SU-DHL-6 (cell line): ENCODE measurements around the gene DNAJB14.

Experiments
- CTCF ChIP-seq: fragments of 200-600 bp; sonication (generic); IDR thresholded peaks from one replicate; pipeline ENCODE4 v1.5.1; 2017; ENCODE audit warnings: antibody characterized with exemption, mild to moderate bottlenecking, low read length, moderate library complexity; ENCODE audit not compliant: insufficient read depth, poor library complexity, severe bottlenecking
- EZH2phosphoT487 ChIP-seq: fragments of 200-600 bp; sonication (generic), shearing (Covaris generic); conservative IDR thresholded peaks from 2 replicates; pipeline ENCODE4 v1.6.1; 2018; ENCODE audit warnings: mild to moderate bottlenecking, antibody characterized with exemption, low read length, moderate library complexity, mixed read lengths

GRCh38 chr4:99960648-99961047, 14.2 kb upstream of the DNAJB14 start:
- TF ChIP-seq CTCF (no peak), EZH2phosphoT487 (no peak)
